Right renal pelvis (tissue), 4 donors: ENCODE measurements around the gene TLE3. TPM values are rescaled to one million over a fixed set of nuclear protein-coding genes. Genes with fewer than 3 reads are reported as not detected.
"Not testable (repeated sequence)": the region's sequence is repeated elsewhere in the genome, so short reads cannot be mapped to it uniquely, and the experiment has no call there.

Experiments
- DNase-seq, 4 donors: peaks; one replicate each; pipeline ENCODE4 v3.0.0-alpha.2; 2013; ENCODE audit warnings: low read depth in 4 of 4, low spot score in 3 of 4, missing footprints in 1 of 4
- polyA plus RNA-seq, 4 donors: library from polyadenylated mRNA; unstranded; fragments of 120-200 nt; gene quantifications; one replicate each; pipeline ENCODE4 v1.2.1, GENCODE V29; 2013; ENCODE audit not compliant: insufficient read length in 4 of 4

Gene TLE3
- polyA plus RNA-seq, 4 donors: 28.9 to 44.2 (median 34.6) TPM

DNA sequence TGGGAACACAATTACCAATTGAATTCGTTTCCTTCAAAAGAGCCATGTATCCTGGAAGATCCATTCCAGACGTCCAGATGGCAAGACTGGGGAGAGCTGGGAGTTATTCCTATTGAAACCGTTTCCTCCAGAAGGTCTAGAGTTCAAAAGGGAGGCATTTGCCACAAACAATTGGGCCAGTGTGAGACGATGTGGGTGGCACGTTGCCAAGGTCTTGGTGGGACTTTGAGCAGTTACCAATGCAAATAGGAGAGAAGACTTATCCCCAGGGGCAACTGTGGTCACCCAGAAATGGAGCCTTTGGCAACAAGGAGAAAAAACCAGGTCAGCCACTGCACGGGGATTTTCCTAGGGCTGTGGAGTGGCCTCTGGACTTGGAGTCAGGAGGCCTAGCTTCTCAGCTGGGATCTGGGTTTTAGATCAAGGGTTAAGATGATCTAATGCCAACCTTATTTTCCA, 29.6 kb upstream of the TLE3 start:
- no peak for DNase-seq

DNA sequence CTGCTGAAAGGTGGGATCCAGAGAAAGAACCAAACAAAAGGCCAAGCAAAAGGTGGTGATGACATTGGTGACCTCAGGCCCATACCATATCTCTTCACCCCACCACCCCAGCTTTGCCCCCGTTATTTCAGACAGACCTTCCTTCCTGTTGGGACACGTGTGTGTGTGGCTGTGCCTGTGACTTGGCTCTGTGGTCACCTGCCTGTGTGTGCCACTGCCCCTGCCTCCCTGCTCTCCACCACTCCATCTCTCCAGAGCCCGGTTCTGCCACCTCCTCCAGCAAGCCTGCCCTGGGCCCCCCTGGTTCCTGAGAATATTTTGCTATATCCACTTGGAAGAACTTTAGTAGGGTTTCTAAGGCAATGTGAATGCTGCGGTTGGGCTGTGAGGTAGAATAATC, 28.6 kb upstream of the TLE3 start:
- no peak for DNase-seq

DNA sequence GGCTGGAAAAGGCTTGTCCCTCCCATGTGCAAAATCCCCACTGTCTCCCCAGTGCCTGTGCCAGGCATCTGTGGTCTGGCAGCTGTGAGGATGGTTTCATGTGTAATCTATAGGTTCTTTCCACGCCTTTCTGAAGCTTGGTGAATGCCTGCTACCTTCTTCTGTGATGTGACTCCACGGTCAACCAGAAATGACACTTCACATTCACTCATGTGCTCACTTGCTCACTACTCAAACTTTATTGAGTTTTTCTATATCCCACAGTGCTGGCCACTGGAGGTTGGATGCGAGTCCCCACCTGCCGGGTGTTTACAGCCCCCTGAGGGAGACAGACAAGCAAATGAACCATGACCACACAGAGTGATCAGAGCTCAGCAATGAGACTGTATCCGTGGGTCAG, 27.9 kb upstream of the TLE3 start:
- DNase-seq: no peak

DNA sequence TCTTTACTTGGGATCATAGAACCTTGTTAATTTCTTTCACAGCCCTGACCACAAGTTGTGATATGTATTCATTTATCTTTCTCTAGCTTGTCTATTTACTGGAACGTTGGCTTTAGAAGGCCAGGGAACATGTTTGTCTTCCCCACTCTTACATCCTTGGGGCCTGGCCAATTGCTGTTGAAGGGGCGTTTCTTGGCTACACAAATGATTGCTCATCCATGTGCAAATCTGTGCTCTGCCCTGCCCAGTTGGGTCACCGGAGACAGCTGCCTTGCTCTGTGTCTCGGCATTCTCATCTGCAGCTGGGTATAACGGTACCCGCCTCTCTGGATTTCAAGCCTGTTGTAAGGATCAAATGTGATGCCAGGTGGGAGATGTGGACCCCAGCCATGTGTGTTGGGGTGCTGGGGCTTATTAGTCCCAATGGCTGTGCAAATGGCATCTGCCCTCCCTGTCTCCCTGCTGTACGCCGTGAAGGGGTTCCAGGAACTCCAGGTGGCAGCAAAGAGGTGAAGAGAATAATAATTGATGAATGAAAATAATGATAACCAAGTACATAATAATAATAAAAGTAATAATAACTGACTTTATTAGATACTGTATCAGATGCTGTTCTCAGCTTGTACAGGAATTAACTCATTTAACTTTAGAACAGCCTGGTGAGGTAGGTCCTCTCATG, 24.0 kb upstream of the TLE3 start:
- DNase-seq: no peak

DNA sequence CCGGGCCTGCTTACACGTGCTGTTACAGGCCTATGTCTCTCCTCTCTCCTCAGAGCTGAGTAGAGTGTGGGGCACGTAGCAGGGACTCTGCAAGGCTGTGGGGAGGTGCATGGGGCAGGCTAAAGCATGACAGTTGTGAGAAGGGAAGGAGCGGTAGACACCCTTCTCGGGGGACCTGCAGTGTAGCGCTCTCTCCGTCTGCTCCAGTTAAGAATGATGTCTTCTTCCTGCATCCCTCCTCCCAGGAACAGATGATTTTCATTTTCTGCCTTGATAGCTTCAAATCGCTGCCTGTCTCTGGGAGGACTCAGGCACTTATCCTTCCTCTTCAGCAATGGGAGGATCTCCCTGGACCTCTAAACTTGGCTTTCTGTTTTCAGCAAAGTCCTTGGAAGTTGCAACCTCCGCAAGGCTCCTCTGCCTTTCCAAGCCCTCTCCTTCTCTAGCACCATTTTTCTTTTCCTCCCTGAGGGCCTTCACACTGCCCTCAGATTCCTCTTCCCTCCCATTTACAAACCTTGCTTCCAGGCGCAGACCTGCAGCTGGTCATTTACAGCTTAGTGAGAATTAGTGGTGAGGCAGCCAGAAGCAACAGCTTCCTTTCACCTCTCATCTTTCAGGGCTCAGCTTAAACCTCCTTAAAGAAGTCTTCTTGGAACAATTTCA, 23.4 kb upstream of the TLE3 start:
- DNase-seq: no peak

DNA sequence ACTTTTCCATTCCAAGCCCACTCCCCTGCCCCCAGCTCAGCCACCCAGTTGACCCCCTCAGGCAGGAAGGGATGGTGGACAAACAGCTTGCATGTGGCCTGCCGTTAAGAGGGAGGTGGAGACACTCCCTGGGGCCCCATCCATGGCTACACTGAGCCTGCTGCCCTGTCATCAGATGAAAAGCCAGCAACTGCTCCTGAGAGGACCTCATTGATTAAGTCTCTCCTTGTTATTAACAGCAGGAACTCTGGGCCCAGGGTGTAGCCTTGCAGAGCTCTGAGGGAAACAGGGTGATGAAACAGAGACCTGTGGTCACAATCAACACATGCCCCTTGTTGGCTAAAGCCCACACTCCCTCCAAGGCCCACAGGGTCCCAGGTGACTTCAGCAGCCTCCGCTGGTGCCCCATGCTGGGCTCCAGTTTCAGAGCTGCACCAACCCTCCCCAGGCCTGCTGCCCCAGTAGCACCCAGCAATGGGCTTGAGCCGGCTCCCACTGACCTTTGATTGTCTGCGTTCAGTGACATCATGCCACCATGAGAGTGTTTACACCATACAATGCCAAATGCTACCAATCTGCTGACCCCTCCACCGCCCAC, 22.3 kb upstream of the TLE3 start:
- DNase-seq: no peak

DNA sequence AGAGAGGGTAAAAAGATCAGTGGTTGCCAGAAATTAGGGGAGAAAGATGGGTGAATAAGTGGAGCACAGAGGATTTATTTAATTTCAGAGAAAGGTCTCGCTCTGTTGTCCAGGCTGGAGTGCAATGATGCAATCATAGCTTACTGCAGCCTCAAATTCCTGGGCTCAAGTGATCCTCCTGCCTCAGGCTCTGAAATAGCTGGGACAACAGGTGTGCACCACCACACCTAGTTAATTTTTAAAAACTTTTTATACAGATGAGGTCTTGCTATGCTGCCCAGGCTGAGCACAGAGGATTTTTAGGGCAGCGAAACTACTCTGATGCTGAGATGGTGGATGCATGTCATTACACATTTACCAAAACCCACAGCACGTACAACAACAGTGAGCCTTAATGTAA, 20.9 kb upstream of the TLE3 start:
- DNase-seq: no peak

DNA sequence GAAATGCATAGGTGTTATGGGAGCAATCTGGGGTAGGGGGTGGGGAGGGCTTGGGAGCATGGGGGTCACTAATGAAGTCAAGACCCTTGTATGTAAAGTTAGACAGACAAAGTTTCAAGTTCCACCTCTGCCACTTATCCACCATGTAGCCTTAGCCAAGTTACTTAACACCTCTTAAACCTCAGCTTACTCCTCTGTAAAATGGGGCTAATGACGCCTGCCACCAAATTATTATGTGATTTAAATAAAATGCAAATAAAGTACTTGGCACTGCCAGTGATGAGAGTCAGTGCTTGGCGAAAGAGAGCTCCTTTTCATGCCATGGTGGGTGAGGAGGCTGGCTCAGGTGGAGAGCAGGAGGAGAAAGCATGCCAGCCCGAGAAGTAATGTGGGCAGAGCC, 18.6 kb upstream of the TLE3 start:
- DNase-seq: no peak

DNA sequence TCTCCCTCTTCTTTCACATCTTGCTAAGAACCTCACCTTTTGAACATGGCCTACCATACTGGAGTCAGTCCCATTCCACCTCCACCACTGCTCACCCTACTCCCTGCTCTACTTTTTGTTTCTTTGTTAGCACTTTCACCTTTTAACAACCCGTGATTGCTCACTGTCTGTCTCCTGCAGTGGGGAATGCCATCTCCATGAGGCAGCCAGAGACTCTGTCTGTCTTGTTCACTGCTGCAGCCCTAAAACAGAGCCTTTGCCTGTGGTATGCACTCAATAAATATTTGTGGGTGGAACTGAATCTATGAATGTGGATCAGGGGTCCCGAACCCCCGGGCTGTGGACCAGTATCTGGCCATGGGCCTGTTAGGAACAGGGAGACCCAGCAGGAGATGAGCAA, 16.5 kb upstream of the TLE3 start:
- no peak for DNase-seq

DNA sequence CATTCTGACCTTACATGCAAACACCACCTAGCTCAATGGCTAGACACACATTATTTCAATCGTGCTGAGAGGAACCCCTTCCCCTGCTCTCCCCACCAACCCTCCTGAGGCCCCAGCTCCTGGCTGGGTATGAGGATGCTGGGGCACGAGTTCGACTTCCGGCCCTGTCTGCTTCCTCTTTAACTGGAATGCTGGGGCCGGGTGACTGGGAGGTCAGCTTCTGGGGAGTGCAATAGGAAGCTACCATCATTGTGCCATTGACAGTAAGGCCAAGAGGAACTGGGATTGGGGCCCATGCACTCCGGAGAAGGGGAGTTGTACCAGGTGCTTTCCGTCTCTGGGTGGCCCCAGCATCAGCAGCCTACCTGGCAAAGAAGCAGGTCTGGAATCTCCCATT, 15.6 kb upstream of the TLE3 start:
- no peak for DNase-seq

DNA sequence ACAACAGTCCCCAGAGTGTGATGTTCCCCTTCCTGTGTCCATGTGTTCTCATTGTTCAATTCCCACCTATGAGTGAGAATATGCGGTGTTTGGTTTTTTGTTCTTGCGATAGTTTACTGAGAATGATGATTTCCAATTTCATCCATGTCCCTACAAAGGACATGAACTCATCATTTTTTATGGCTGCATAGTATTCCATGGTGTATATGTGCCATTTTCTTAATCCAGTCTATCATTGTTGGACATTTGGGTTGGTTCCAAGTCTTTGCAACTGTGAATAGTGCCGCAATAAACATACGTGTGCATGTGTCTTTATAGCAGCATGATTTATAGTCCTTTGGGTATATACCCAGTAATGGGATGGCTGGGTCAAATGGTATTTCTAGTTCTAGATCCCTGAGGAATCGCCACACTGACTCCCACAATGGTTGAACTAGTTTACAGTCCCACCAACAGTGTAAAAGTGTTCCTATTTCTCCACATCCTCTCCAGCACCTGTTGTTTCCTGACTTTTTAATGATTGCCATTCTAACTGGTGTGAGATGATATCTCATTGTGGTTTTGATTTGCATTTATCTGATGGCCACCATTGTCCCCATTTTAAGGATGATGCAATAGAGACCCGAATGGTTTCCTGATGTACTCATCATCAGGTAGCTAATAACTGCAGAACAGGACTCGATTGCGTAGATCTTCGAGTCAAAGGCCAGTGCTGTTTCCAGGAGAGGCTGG, 15.0 kb upstream of the TLE3 start:
- not testable (repeated sequence) for DNase-seq

DNA sequence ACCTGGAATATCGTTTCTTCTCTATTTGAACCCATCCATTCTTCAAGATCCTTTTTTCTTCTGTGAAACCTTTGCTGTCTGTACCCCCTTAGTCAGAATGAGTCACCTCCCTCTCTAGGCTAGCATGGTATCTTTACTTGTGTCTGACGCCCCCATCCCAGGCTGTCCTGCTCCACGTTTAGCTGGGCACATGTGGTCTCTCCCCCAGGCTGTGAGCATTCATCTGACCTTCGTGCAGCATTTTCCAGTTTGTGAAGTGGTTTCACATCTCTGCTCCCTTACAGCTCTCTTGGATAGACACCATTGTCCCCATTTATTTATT, 14.3 kb upstream of the TLE3 start:
- DNase-seq: no peak

DNA sequence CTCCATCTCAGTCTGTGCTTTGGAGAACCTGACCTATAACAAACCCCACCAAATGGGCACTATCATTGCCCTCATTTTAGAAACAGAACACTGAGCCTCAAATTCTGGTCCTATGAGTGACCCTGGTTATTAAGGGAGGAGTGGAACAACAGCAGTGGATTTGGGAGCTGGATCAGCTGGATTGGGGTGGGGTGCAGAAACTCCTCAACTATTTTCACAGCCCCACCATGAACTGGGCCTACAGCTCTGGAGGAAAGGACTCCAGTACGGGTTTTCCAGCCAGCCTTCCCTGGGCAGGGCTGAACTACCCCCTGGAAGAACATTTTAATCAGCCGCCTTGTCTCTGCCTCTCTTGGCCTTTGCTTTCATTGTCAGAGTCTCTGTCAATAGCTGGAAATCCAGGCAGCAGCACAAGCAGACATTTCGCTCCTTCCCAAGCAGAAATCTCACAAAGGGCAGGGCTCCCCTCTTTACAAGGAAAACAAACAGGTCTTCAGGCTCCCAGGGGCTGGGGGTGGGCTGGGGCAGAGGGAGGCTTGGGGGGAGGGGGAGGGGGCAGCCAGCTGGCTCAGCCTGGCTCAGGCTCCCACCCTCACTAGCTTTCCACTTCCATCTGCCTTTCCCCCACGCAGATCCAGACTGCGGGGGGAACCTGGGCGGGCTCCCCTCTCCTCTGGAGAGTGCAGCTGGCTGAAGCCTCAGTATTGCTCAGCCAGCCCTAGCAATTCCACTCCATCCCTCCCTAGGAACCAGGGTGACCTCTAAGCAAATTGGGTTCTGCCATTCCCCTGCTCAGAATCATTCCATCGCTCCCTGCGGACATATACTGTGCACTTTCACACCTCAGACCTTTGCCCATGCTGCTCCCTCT, 13.7 kb upstream of the TLE3 start:
- DNase-seq: peak in 2 of 4 donors; percentile 81 to 83

DNA sequence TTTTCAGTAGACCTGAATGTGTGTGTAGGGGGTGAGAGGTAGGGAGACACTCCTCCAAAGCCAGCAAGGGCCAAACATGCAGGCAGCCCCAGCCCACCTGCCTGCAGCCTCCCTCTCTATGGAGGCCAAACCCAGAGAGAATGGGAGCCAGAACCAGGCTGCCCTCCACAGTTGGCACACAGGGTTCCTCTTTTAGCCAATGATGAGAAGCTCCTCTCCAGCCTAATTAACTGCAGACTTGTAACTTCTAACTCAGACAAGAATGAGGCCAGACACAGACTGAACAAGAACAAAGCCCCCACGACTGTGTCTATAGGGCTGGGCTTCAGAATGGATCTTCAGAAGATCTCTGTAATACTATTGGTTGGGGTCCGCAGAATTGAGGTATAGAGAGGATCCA, 12.3 kb upstream of the TLE3 start:
- DNase-seq: no peak

DNA sequence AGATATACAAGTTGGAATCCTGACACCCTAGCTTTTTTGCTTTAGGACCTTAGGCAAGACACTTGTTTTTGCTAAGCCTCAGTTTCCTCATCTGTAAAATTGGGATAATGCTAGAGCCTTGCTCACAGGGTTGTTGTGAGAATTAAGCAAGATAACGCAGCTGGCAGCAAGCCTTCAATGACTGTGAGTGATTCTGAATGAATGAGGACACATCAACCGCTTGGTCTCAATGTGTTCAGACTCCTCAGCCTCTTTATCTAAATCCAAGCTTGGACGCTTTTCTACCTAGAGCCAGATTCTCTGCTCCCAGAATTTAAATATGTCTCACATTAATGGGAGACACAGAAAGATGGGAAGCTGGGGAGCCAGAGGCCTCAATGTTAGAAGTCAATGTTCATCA, 11.8 kb upstream of the TLE3 start:
- DNase-seq: no peak

DNA sequence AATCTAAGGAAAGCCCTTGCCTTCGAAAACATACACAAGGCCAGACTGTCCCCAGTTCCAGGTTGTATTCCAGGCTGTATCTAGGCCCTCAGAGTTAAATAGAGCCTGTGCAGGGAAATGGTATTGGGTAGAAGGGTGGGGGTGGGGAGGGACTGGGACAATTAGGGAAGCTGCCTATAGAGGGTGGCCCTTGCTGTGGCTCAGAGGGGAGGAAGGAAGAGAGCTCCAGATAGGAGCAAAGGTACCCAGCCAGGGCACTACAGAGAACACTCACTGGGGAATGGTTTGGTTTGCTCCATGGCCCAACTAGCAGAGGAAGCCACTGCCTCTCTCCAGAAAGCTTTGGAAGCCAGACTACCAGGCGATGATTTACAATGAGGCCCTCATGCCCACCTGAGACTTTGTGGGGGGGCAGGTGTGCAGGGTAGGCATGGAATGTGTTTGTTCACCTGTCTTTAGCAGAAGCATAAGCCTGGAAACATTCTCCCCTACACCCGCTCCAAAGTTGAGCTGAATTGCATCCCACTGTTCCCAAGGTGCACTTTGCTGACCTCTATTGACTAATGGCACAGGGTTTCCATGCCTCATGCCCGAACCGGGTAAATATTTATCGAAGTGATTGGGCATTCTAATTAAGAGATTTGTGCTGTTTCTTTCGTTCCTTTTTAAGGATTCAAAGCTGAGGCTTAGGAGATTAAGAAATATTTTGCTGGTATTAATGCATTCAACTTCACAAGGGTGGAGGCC, 6.3 kb upstream of the TLE3 start:
- DNase-seq: no peak

DNA sequence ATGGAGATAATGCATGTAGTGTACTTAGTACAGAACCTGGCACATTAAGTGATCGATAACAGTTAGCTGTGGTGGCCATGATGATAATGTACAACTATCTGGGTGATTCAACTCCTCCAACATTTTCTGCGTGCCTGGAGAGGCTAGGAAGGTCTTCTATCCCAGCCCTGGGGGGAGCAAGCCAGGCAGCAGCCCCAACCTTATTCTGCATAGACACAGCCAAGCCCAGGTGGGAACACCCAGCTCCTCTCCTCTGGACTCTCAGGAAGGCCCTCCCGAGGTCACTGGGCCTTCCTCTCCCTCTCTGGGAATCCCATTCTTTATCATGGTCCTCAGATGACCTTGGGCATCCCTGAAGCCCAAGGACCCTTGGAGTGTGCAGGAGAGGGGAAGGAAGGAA, 5.1 kb upstream of the TLE3 start:
- DNase-seq: no peak

DNA sequence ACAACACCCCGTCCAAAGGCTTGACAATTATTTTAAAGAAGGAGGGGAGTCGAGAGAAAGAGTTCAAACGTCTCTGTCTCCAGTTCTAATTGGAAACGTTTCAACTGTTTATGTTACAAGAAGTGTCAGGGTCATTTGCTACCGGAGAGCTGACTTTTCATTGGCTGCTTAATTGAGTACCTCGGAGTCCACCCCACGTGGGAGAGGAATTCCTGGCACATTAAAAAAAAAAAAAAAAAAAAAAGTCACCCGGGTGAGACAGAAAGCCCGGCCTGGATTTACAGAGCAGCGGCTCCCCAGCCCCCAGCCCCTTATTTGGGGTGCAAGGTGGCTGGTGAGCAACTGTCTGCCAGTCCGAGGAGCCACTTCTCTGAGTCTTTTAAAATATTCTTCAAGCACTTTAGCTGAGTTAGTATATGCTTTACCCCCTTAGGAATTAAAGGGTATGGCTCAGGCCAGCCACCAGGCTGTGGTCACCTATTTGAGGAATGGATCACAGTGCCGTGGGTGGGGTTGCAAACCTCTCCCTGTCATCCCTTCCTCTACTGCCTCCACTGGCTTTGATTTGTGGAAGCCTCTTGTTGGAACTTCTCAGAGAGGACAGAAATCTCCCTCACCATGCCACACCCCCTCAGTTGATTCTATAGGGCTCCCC, 3.9 kb upstream of the TLE3 start:
- peak in 3 of 4 donors; percentile 93 to 97 (median 94) for DNase-seq
